HepG2 (cell line): ENCODE results near the gene SYT1. TPM values are rescaled to one million over a fixed set of nuclear protein-coding genes. Genes with fewer than 3 reads are reported as not detected.

Experiments used
- HOXA7 ChIP-seq: sonication (generic); formaldehyde crosslinking; IDR thresholded peaks from 2 replicates; pipeline ENCODE4 v1.8.1; 2022; ENCODE audit warnings: mild to moderate bottlenecking, missing genetic modification reagents, moderate library complexity
- MIER2 ChIP-seq: IDR thresholded peaks from 2 replicates; pipeline ENCODE4 v1.6.1; 2016; ENCODE audit warnings: missing biosample characterization, missing genetic modification reagents
- ZBED4 ChIP-seq: sonication (generic); formaldehyde crosslinking; IDR thresholded peaks from 2 replicates; pipeline ENCODE4 v1.4.0; 2020; ENCODE audit warnings: missing genetic modification reagents, borderline replicate concordance
- polyA plus RNA-seq, 8 experiments: library from polyadenylated mRNA; depleted of rRNA in 3 of 8; stranded (reverse) in 7 of 8; unstranded in 1 of 8; fragments of >200 nt; fragmentation: Illumina TruSeq in 4 of 8; extraction: Trizol in 4 of 8; gene quantifications; 2 replicates each; pipeline versions ENCODE4 v1.2.1 to v1.2.3, GENCODE V29; 2011 to 2016; ENCODE audit warnings: low read depth in 4 of 8, missing spikeins in 1 of 8, mixed read lengths in 1 of 8; ENCODE audit not compliant: insufficient read depth in 1 of 8
- total RNA-seq, 5 experiments: library from RNA; depleted of rRNA; stranded (reverse); fragments of >200 nt; fragmentation: Illumina TruSeq; extraction: Trizol; gene quantifications; 2 replicates each; pipeline ENCODE4 v1.2.3, GENCODE V29; 2016; ENCODE audit warnings: low read depth in 1 of 5
- TF ChIP-seq, protein P1 (sequence below): sonication (generic); formaldehyde crosslinking; IDR thresholded peaks from 2 replicates; pipeline ENCODE4 v1.5.0; 2020; ENCODE audit warnings: mild to moderate bottlenecking, missing genetic modification reagents
- TF ChIP-seq, protein P2 (sequence below): sonication (generic); formaldehyde crosslinking; IDR thresholded peaks from 2 replicates; pipeline ENCODE4 v1.8.0; 2022; ENCODE audit warnings: mild to moderate bottlenecking, missing genetic modification reagents, borderline replicate concordance

The SYT1 gene
- total and polyA plus RNA-seq, 2 of the 13 experiments (the other 11 are each of a cell fraction or from before 2014, with no cell fraction given) = not detected

DNA sequence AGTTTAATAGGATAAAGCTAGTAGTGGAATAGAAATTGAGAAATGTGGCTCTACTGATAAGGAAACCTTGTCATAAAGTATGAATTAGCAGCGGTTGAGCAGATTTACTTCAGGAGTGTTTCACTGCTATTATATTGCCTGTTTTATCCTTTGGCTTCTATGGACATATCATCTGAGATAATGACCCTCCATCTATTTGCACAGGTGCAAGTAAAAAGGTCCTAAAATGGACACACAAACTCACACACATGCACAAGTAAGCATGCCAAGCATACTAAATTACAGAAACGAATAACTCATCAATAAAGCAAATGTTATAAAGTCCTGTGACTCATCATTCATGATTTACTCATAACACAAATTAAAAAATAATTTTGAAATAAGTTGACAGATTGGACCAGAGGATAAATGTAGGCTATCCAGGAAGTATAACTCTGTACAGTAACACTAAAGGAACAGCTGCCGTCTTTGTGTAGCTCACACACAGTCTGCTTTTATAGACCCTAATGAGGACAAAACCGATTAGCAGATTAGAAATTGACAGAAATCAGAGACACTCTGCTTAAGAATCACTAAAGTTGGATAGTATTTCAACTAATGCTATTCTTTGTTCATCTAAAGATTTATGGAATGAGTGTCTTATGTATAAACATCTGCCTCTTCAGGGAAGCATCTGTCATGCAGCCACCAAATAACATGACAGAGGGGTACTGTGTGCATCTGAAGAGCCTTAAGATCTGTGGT is 73.9 kb downstream of the SYT1 start (continued):
- TF ChIP-seq, protein P1, sequence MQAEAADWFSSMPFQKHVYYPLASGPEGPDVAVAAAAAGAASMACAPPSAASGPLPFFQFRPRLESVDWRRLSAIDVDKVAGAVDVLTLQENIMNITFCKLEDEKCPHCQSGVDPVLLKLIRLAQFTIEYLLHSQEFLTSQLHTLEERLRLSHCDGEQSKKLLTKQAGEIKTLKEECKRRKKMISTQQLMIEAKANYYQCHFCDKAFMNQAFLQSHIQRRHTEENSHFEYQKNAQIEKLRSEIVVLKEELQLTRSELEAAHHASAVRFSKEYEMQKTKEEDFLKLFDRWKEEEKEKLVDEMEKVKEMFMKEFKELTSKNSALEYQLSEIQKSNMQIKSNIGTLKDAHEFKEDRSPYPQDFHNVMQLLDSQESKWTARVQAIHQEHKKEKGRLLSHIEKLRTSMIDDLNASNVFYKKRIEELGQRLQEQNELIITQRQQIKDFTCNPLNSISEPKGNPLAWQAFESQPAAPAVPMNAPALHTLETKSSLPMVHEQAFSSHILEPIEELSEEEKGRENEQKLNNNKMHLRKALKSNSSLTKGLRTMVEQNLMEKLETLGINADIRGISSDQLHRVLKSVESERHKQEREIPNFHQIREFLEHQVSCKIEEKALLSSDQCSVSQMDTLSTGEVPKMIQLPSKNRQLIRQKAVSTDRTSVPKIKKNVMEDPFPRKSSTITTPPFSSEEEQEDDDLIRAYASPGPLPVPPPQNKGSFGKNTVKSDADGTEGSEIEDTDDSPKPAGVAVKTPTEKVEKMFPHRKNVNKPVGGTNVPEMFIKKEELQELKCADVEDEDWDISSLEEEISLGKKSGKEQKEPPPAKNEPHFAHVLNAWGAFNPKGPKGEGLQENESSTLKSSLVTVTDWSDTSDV (CRISPR knock-in tag) = no peak
- no peak for TF ChIP-seq MIER2
- TF ChIP-seq ZBED4 = no peak
- TF ChIP-seq HOXA7 (CRISPR knock-in tag) = no peak
- TF ChIP-seq, protein P2, sequence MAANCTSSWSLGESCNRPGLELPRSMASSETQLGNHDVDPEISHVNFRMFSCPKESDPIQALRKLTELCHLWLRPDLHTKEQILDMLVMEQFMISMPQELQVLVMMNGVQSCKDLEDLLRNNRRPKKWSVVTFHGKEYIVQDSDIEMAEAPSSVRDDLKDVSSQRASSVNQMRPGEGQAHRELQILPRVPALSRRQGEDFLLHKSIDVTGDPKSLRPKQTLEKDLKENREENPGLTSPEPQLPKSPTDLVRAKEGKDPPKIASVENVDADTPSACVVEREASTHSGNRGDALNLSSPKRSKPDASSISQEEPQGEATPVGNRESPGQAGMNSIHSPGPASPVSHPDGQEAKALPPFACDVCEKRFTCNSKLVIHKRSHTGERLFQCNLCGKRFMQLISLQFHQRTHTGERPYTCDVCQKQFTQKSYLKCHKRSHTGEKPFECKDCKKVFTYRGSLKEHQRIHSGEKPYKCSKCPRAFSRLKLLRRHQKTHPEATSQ (CRISPR knock-in tag) = no peak
